ENCODE data around the gene ZC3H12D.

ZC3H12D gene

GRCh38 chr6:149440735-149441671, 43.8 kb downstream of the ZC3H12D start:
- no peak for DNase-seq

- no peak for DNase-seq
Measured at GRCh38 chr6:149439626-149440025, 45.2 kb downstream of the ZC3H12D start.

GRCh38 chr6:149438855-149439254, 46.0 kb downstream of the ZC3H12D start:
- DNase-seq = no peak

- DNase-seq = no peak
Measured at GRCh38 chr6:149437212-149437611, 47.6 kb downstream of the ZC3H12D start.

GRCh38 chr6:149436647-149437046, 48.2 kb downstream of the ZC3H12D start:
- DNase-seq = no peak

GRCh38 chr6:149435919-149436586, 48.8 kb downstream of the ZC3H12D start:
- DNase-seq = no peak

GRCh38 chr6:149433881-149434280, 50.9 kb downstream of the ZC3H12D start:
- DNase-seq = no peak

GRCh38 chr6:149433405-149433804, 51.4 kb downstream of the ZC3H12D start:
- no peak for DNase-seq

- peak; percentile 10 for DNase-seq
Measured at GRCh38 chr6:149431905-149432775, 52.7 kb downstream of the ZC3H12D start.

- DNase-seq = no peak
Measured at GRCh38 chr6:149429427-149430360, 55.1 kb downstream of the ZC3H12D start.

GRCh38 chr6:149428606-149429005, 56.2 kb downstream of the ZC3H12D start:
- DNase-seq = no peak

- no peak for DNase-seq
Measured at GRCh38 chr6:149425754-149426153, 59.1 kb downstream of the ZC3H12D start.

GRCh38 chr6:149425224-149425623, 59.6 kb downstream of the ZC3H12D start:
- DNase-seq = no peak

GRCh38 chr6:149423964-149424440, 60.8 kb downstream of the ZC3H12D start:
- DNase-seq = no peak

- DNase-seq = no peak
Measured at GRCh38 chr6:149422581-149422980, 62.2 kb downstream of the ZC3H12D start.

GRCh38 chr6:149421132-149421531, 63.7 kb downstream of the ZC3H12D start:
- DNase-seq = no peak

GRCh38 chr6:149419696-149420404, 65.0 kb downstream of the ZC3H12D start:
- no peak for DNase-seq

- DNase-seq = no peak
Measured at GRCh38 chr6:149414821-149415220, 70.0 kb downstream of the ZC3H12D start.

GRCh38 chr6:149414009-149414408, 70.8 kb downstream of the ZC3H12D start:
- no peak for DNase-seq

GRCh38 chr6:149410557-149410956, 74.3 kb downstream of the ZC3H12D start:
- no peak for DNase-seq

GRCh38 chr6:149409617-149410016, 75.2 kb downstream of the ZC3H12D start:
- no peak for DNase-seq

Data from amniotic stem cell (primary cell).